MM.1S (cell line): ENCODE measurements around the gene LCE3E.

Source experiments
- EZH2 ChIP-seq: fragments of 300-600 bp; sonication (generic); optimal IDR thresholded peaks from 2 replicates; pipeline ENCODE3; 2017; ENCODE audit warnings: low read depth, mild to moderate bottlenecking, antibody characterized with exemption, low read length, mixed read lengths
- TF ChIP-seq, protein P1 (sequence below): fragments of 300-600 bp; sonication (generic); IDR thresholded peaks from 2 replicates; pipeline ENCODE4 v1.5.1; 2016; ENCODE audit warnings: antibody characterized with exemption, low read length, mixed read lengths

DNA sequence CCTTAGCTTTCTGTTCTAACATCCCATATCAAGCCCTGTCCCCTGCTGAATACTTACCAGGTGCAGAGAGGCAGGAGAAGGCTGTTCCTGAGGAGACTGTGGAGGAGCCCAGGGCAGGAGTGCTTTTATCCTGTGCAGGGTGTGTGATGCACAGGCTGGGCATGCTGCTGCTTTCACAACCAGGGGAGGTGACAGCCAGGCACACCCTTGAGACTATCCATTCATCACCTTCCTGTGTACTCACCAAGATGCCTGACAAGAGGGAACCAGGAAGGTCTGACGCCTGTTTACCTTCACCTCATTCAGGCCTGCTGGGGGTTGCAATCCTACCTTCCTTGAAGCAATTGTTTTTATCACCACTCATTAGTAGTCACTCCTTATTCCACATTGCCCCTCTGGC is at the start of gene LCE3E:
- TF ChIP-seq, protein P1, sequence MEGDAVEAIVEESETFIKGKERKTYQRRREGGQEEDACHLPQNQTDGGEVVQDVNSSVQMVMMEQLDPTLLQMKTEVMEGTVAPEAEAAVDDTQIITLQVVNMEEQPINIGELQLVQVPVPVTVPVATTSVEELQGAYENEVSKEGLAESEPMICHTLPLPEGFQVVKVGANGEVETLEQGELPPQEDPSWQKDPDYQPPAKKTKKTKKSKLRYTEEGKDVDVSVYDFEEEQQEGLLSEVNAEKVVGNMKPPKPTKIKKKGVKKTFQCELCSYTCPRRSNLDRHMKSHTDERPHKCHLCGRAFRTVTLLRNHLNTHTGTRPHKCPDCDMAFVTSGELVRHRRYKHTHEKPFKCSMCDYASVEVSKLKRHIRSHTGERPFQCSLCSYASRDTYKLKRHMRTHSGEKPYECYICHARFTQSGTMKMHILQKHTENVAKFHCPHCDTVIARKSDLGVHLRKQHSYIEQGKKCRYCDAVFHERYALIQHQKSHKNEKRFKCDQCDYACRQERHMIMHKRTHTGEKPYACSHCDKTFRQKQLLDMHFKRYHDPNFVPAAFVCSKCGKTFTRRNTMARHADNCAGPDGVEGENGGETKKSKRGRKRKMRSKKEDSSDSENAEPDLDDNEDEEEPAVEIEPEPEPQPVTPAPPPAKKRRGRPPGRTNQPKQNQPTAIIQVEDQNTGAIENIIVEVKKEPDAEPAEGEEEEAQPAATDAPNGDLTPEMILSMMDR, result no peak
- no peak for TF ChIP-seq EZH2
